ENCODE measurements around the gene MRPL37.
A peak's percentile ranks its signal among the peaks of the same experiment; 100 is the strongest.

Gene MRPL37

DNA sequence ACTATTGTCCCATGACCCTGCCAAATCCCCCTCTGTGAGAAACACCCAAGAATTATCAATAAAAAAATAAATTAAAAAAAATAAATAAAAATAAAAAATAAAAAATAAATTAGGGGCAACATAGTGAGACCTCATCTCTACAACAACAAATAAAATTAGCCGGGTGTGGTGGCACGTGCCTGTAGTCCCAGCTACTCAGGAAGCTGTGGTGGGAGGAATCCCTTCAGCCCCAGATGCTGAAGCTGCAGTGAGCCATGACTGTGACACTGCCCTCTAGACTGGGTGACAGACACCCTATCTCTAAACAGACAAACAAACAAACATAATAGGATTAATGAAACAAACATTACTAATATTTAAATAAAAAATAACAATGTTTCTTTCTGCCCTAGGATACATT, 34.3 kb downstream of the MRPL37 start:
- Histone ChIP-seq H3K9me3 (replicated peaks in 1 of 11) (peaks cover 0 to 14% (median 0%) of the 10 kb centered on the region in 11 experiments; a peak in 6 of 22 replicates), H3K4me2 (peak overlapping the region in 10 of 11 experiments; percentile 6 to 66 (median 54); a peak in 16 of 22 replicates), H3K4me3 (no peak overlapping the region), H3K9ac (peak overlapping the region in 2 of 11 experiments; percentile 29 to 33; a peak in 1 of 22 replicates), H3K27ac (peak overlapping the region in 7 of 11 experiments; percentile 31 to 58 (median 48); a peak in 12 of 22 replicates), H3K27me3 (no peaks in the 10 kb centered on the region), H3K4me1 (peaks cover 41 to 69% (median 56%) of the 10 kb centered on the region in 10 experiments), H4K20me1 (peaks cover 0 to 7% (median 0%) of the 10 kb centered on the region in 11 experiments; a peak in 4 of 22 replicates), H3K36me3 (peaks cover 23 to 45% (median 34%) of the 10 kb centered on the region in 11 experiments)
- no peak for TF ChIP-seq Cebpa-rat (IDR thresholded peaks at IDR 0.05)

DNA sequence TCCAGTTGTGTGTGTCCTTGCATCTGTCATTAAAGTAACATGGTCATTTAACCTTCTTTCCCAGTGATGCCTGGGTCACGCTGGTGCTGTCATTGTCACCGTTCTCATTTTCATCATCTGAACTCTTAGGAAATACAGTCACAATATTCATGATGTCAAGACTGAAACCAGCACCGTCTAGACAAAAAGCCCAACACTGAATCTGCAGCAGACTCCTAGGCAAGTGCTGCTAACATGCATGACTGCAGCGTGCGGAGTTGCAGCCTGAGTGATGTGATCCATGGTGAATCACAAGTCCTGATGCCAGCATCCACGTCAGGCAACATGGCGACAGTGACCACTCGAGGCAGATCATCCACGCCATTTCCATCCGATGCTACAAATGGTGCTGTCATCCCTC, 37.6 kb downstream of the MRPL37 start:
- H3K4me1 ChIP-seq: peaks cover 23 to 68% (median 42%) of the 10 kb centered on the region in 10 experiments
- H3K27ac ChIP-seq: peak overlapping the region in 7 of 11 experiments; percentile 54 to 85 (median 66); a peak in 12 of 22 replicates
- no peak for TF ChIP-seq Cebpa-rat (IDR thresholded peaks at IDR 0.05)
- no peak overlapping the region for H3K4me3 ChIP-seq
- H3K36me3 ChIP-seq: peaks cover 23 to 64% (median 59%) of the 10 kb centered on the region in 11 experiments
- peaks cover 0 to 8% (median 0%) of the 10 kb centered on the region in 11 experiments; a peak in 5 of 22 replicates for H3K9me3 ChIP-seq (replicated peaks in 1 of 11)
- H3K4me2 ChIP-seq: peak overlapping the region in 4 of 11 experiments; percentile 51 to 74 (median 72); a peak in 6 of 22 replicates
- H3K9ac ChIP-seq: peak overlapping the region in 1 of 11 experiments; percentile 16; a peak in 1 of 22 replicates
- H3K27me3 ChIP-seq: no peaks in the 10 kb centered on the region
- H4K20me1 ChIP-seq: no peaks in the 10 kb centered on the region; a peak in 2 of 22 replicates

- peak overlapping the region in 8 of 11 experiments; percentile 40 to 85 (median 65); a peak in 15 of 22 replicates for H3K27ac ChIP-seq
- no peak overlapping the region for H3K4me3 ChIP-seq
- H3K4me1 ChIP-seq: peaks cover 23 to 69% (median 42%) of the 10 kb centered on the region in 10 experiments
- no peaks in the 10 kb centered on the region for H3K27me3 ChIP-seq
- peak overlapping the region in 7 of 11 experiments; percentile 46 to 74 (median 65); a peak in 12 of 22 replicates for H3K4me2 ChIP-seq
- H3K9me3 ChIP-seq (replicated peaks in 1 of 11): no peaks in the 10 kb centered on the region
- TF ChIP-seq Cebpa-rat (IDR thresholded peaks at IDR 0.05): peak in 7 of 11 experiments; percentile 19 to 82 (median 60); a peak in 10 of 22 replicates
- peak overlapping the region in 6 of 11 experiments; percentile 31 to 58 (median 50); a peak in 8 of 22 replicates for H3K9ac ChIP-seq
- no peaks in the 10 kb centered on the region; a peak in 2 of 22 replicates for H4K20me1 ChIP-seq
- H3K36me3 ChIP-seq: peaks cover 28 to 73% (median 68%) of the 10 kb centered on the region in 11 experiments
Measured at GRCh38 chr1:54238353-54239034, 38.5 kb downstream of the MRPL37 start.

DNA sequence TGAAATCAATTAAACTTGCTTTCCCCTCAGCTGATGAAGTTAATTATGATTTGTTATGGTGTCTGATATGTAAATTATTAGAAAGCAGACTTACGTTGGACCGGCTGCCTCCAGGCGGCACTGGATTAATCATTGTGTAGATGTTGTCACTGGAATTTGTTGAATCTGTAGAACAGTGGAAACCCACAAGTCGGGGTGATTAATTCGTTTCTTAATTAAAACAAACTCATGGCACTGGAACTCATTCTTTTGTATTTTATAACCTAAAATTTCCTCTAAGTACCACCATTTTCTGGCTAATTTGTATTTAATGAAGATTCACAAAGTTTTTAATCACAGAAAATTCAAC, 39.0 kb downstream of the MRPL37 start:
- H3K4me1 ChIP-seq: peaks cover 23 to 69% (median 42%) of the 10 kb centered on the region in 10 experiments
- H3K4me2 ChIP-seq: peak overlapping the region in 7 of 11 experiments; percentile 46 to 74 (median 65); a peak in 10 of 22 replicates
- no peaks in the 10 kb centered on the region; a peak in 2 of 22 replicates for H4K20me1 ChIP-seq
- peak overlapping the region in 6 of 11 experiments; percentile 31 to 58 (median 50); a peak in 8 of 22 replicates for H3K9ac ChIP-seq
- H3K27me3 ChIP-seq: no peaks in the 10 kb centered on the region
- peak overlapping the region in 8 of 11 experiments; percentile 25 to 85 (median 65); a peak in 13 of 22 replicates for H3K27ac ChIP-seq
- H3K36me3 ChIP-seq: peaks cover 28 to 79% (median 72%) of the 10 kb centered on the region in 11 experiments
- TF ChIP-seq Cebpa-rat (IDR thresholded peaks at IDR 0.05): no peak
- H3K9me3 ChIP-seq (replicated peaks in 1 of 11): no peaks in the 10 kb centered on the region
- no peak overlapping the region for H3K4me3 ChIP-seq

- no peaks in the 10 kb centered on the region for H3K9me3 ChIP-seq (replicated peaks in 1 of 11)
- H4K20me1 ChIP-seq: peaks cover 0 to 1% (median 0%) of the 10 kb centered on the region in 11 experiments; a peak in 3 of 22 replicates
- TF ChIP-seq Cebpa-rat (IDR thresholded peaks at IDR 0.05): no peak
- H3K4me3 ChIP-seq: no peak overlapping the region
- H3K27ac ChIP-seq: peak overlapping the region in 8 of 11 experiments; percentile 25 to 85 (median 65); a peak in 12 of 22 replicates
- peaks cover 28 to 84% (median 76%) of the 10 kb centered on the region in 11 experiments for H3K36me3 ChIP-seq
- peak overlapping the region in 2 of 11 experiments; percentile 43 to 58; a peak in 3 of 22 replicates for H3K9ac ChIP-seq
- H3K4me1 ChIP-seq: peaks cover 19 to 64% (median 37%) of the 10 kb centered on the region in 10 experiments
- no peaks in the 10 kb centered on the region for H3K27me3 ChIP-seq
- peak overlapping the region in 5 of 11 experiments; percentile 2 to 74 (median 72); a peak in 9 of 22 replicates for H3K4me2 ChIP-seq
Measured at GRCh38 chr1:54239631-54240031, 39.7 kb downstream of the MRPL37 start.

GRCh38 chr1:54240741-54241335, 40.9 kb downstream of the MRPL37 start:
- peaks cover 9 to 52% (median 28%) of the 10 kb centered on the region in 10 experiments for H3K4me1 ChIP-seq
- TF ChIP-seq Cebpa-rat (IDR thresholded peaks at IDR 0.05): no peak
- H4K20me1 ChIP-seq: peaks cover 0 to 14% (median 0%) of the 10 kb centered on the region in 11 experiments; a peak in 2 of 22 replicates
- H3K4me3 ChIP-seq: no peak overlapping the region
- no peaks in the 10 kb centered on the region for H3K9me3 ChIP-seq (replicated peaks in 1 of 11)
- no peaks in the 10 kb centered on the region for H3K27me3 ChIP-seq
- no peak overlapping the region for H3K9ac ChIP-seq
- H3K36me3 ChIP-seq: peaks cover 28 to 94% (median 87%) of the 10 kb centered on the region in 11 experiments
- no peak overlapping the region; a peak in 1 of 22 replicates for H3K4me2 ChIP-seq
- H3K27ac ChIP-seq: peak overlapping the region in 5 of 11 experiments; percentile 19 to 58 (median 54); a peak in 5 of 22 replicates

DNA sequence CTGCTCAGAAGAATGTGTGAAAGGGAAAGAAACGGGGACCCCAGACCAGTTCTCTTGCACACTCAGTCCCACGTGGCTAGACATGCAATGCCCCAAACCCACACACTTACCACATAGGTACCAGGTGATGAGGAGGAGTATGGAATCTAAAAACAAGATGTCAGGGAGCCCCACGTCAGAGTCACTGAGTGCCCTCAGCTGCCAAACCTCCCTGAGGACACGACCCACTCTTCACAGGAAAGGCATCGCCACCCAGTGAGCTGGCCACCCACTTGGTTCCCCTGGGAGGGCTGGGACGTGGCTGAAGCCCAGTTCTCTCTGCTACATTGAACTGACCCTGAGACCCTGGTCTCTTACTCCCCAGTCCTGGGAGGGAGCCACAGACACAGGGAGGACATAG, 41.4 kb downstream of the MRPL37 start:
- peak overlapping the region in 4 of 11 experiments; percentile 3 to 46 (median 23); a peak in 2 of 22 replicates for H3K9ac ChIP-seq
- TF ChIP-seq Cebpa-rat (IDR thresholded peaks at IDR 0.05): no peak
- H3K27ac ChIP-seq: peak overlapping the region in 9 of 11 experiments; percentile 35 to 58 (median 46); a peak in 17 of 22 replicates
- H3K4me2 ChIP-seq: peak overlapping the region in 9 of 11 experiments; percentile 2 to 37 (median 25); a peak in 10 of 22 replicates
- no peaks in the 10 kb centered on the region for H3K9me3 ChIP-seq (replicated peaks in 1 of 11)
- no peak overlapping the region for H3K4me3 ChIP-seq
- no peaks in the 10 kb centered on the region for H3K27me3 ChIP-seq
- peaks cover 25 to 94% (median 87%) of the 10 kb centered on the region in 11 experiments for H3K36me3 ChIP-seq
- peaks cover 0 to 17% (median 0%) of the 10 kb centered on the region in 11 experiments; a peak in 2 of 22 replicates for H4K20me1 ChIP-seq
- H3K4me1 ChIP-seq: peaks cover 8 to 49% (median 27%) of the 10 kb centered on the region in 10 experiments; a peak in 19 of 20 replicates

GRCh38 chr1:54243022-54243421, 43.1 kb downstream of the MRPL37 start:
- Histone ChIP-seq H3K27me3 (no peaks in the 10 kb centered on the region), H3K4me1 (peaks cover 8 to 41% (median 23%) of the 10 kb centered on the region in 10 experiments; a peak in 19 of 20 replicates), H4K20me1 (peaks cover 0 to 30% (median 0%) of the 10 kb centered on the region in 11 experiments; a peak in 4 of 22 replicates), H3K27ac (no peak overlapping the region), H3K9me3 (replicated peaks in 1 of 11) (no peaks in the 10 kb centered on the region), H3K36me3 (peaks cover 11 to 94% (median 87%) of the 10 kb centered on the region in 11 experiments; a peak in 21 of 22 replicates), H3K4me3 (no peak overlapping the region), H3K4me2 (no peak overlapping the region), H3K9ac (no peak overlapping the region)
- no peak for TF ChIP-seq Cebpa-rat (IDR thresholded peaks at IDR 0.05)
